ENCODE results near the gene CSNK1D.

CSNK1D gene

GRCh38 chr17:82231312-82231561, 42.3 kb downstream of the CSNK1D start:
- Histone ChIP-seq H3K4me1 (ENCODE audit: control insufficient read depth, insufficient read depth, low read length) (peaks cover 14% of the 10 kb centered on the region), H3K9me3 (ENCODE audit: control insufficient read depth, low read length) (no peaks in the 10 kb centered on the region), H3K4me3 (ENCODE audit: low read length) (peak overlapping the region; percentile 80), H3K9ac (ENCODE audit: low read length) (peak overlapping the region; percentile 92), H3K36me3 (ENCODE audit: control insufficient read depth, insufficient read depth, low read length, severe bottlenecking) (no peaks in the 10 kb centered on the region), H3K27me3 (replicated peaks; ENCODE audit: control insufficient read depth, insufficient read depth, low read length) (no peaks in the 10 kb centered on the region)
- no peak for DNase-seq (ENCODE audit: low read depth)

- peak overlapping the region; percentile 80 for H3K4me3 ChIP-seq (ENCODE audit: low read length)
- DNase-seq (ENCODE audit: low read depth): peak; percentile 96
Observed at GRCh38 chr17:82230609-82231311, 42.7 kb downstream of the CSNK1D start.

GRCh38 chr17:82229698-82230608, 43.5 kb downstream of the CSNK1D start:
- no peaks in the 10 kb centered on the region for H3K36me3 ChIP-seq (ENCODE audit: control insufficient read depth, insufficient read depth, low read length, severe bottlenecking)
- peak; percentile 45 for DNase-seq (ENCODE audit: low read depth)

More at GRCh38 chr17:82230609-82231311, 42.7 kb downstream of the CSNK1D start:
- Histone ChIP-seq H3K36me3 (ENCODE audit: control insufficient read depth, insufficient read depth, low read length, severe bottlenecking) (no peaks in the 10 kb centered on the region), H3K4me1 (ENCODE audit: control insufficient read depth, insufficient read depth, low read length) (peaks cover 14% of the 10 kb centered on the region), H3K9ac (ENCODE audit: low read length) (peak overlapping the region; percentile 92), H3K9me3 (ENCODE audit: control insufficient read depth, low read length) (no peaks in the 10 kb centered on the region), H3K27me3 (replicated peaks; ENCODE audit: control insufficient read depth, insufficient read depth, low read length) (no peaks in the 10 kb centered on the region)

GRCh38 chr17:82228842-82229697, 44.4 kb downstream of the CSNK1D start, which contains the start of gene SLC16A3:
Gene SLC16A3, plus strand, starts transcription at chr17:82229042. Its CDS starts 6,967 bp downstream, at chr17:82236009.
- peak within 1 kb of the TSS; percentile 80 for H3K4me3 ChIP-seq (ENCODE audit: low read length)
- H3K9me3 ChIP-seq (ENCODE audit: control insufficient read depth, low read length): no peaks in the 10 kb centered on the region
- no peaks in the 10 kb centered on the region for H3K36me3 ChIP-seq (ENCODE audit: control insufficient read depth, insufficient read depth, low read length, severe bottlenecking)
- peak within 1 kb of the TSS; percentile 82 for H3K9ac ChIP-seq (ENCODE audit: low read length)
- DNase-seq (ENCODE audit: low read depth): peak; percentile 92
- H3K27me3 ChIP-seq (replicated peaks; ENCODE audit: control insufficient read depth, insufficient read depth, low read length): no peaks in the 10 kb centered on the region
- H3K4me1 ChIP-seq (ENCODE audit: control insufficient read depth, insufficient read depth, low read length): peaks cover 14% of the 10 kb centered on the region

More at GRCh38 chr17:82229698-82230608, 43.5 kb downstream of the CSNK1D start:
- no peaks in the 10 kb centered on the region for H3K27me3 ChIP-seq (replicated peaks; ENCODE audit: control insufficient read depth, insufficient read depth, low read length)
- peak overlapping the region; percentile 82 for H3K9ac ChIP-seq (ENCODE audit: low read length)
- peak overlapping the region; percentile 80 for H3K4me3 ChIP-seq (ENCODE audit: low read length)
- no peaks in the 10 kb centered on the region for H3K9me3 ChIP-seq (ENCODE audit: control insufficient read depth, low read length)
- H3K4me1 ChIP-seq (ENCODE audit: control insufficient read depth, insufficient read depth, low read length): peaks cover 14% of the 10 kb centered on the region

GRCh38 chr17:82228278-82228841, 45.1 kb downstream of the CSNK1D start:
- DNase-seq (ENCODE audit: low read depth): no peak
- Histone ChIP-seq H3K9me3 (ENCODE audit: control insufficient read depth, low read length) (no peaks in the 10 kb centered on the region), H3K9ac (ENCODE audit: low read length) (peak overlapping the region; percentile 67), H3K4me3 (ENCODE audit: low read length) (peak overlapping the region; percentile 58), H3K36me3 (ENCODE audit: control insufficient read depth, insufficient read depth, low read length, severe bottlenecking) (no peaks in the 10 kb centered on the region), H3K4me1 (ENCODE audit: control insufficient read depth, insufficient read depth, low read length) (peaks cover 14% of the 10 kb centered on the region), H3K27me3 (replicated peaks; ENCODE audit: control insufficient read depth, insufficient read depth, low read length) (no peaks in the 10 kb centered on the region)

GRCh38 chr17:82227629-82228277, 45.7 kb downstream of the CSNK1D start:
- Histone ChIP-seq H3K4me3 (ENCODE audit: low read length) (peak overlapping the region; percentile 58), H3K9me3 (ENCODE audit: control insufficient read depth, low read length) (no peaks in the 10 kb centered on the region), H3K9ac (ENCODE audit: low read length) (peak overlapping the region; percentile 67), H3K27me3 (replicated peaks; ENCODE audit: control insufficient read depth, insufficient read depth, low read length) (no peaks in the 10 kb centered on the region), H3K36me3 (ENCODE audit: control insufficient read depth, insufficient read depth, low read length, severe bottlenecking) (no peaks in the 10 kb centered on the region), H3K4me1 (ENCODE audit: control insufficient read depth, insufficient read depth, low read length) (peaks cover 14% of the 10 kb centered on the region)
- no peak for DNase-seq (ENCODE audit: low read depth)

- no peaks in the 10 kb centered on the region for H3K36me3 ChIP-seq (ENCODE audit: control insufficient read depth, insufficient read depth, low read length, severe bottlenecking)
- no peak overlapping the region for H3K9ac ChIP-seq (ENCODE audit: low read length)
- DNase-seq (ENCODE audit: low read depth): no peak
- H3K9me3 ChIP-seq (ENCODE audit: control insufficient read depth, low read length): no peaks in the 10 kb centered on the region
- H3K27me3 ChIP-seq (replicated peaks; ENCODE audit: control insufficient read depth, insufficient read depth, low read length): no peaks in the 10 kb centered on the region
- H3K4me3 ChIP-seq (ENCODE audit: low read length): no peak overlapping the region
- peaks cover 11% of the 10 kb centered on the region for H3K4me1 ChIP-seq (ENCODE audit: control insufficient read depth, insufficient read depth, low read length)
Observed at GRCh38 chr17:82226809-82227628, 46.5 kb downstream of the CSNK1D start.

- DNase-seq (ENCODE audit: low read depth): no peak
- Histone ChIP-seq H3K4me3 (ENCODE audit: low read length) (no peak overlapping the region), H3K4me1 (ENCODE audit: control insufficient read depth, insufficient read depth, low read length) (peaks cover 11% of the 10 kb centered on the region), H3K27me3 (replicated peaks; ENCODE audit: control insufficient read depth, insufficient read depth, low read length) (no peaks in the 10 kb centered on the region), H3K36me3 (ENCODE audit: control insufficient read depth, insufficient read depth, low read length, severe bottlenecking) (no peaks in the 10 kb centered on the region), H3K9me3 (ENCODE audit: control insufficient read depth, low read length) (no peaks in the 10 kb centered on the region), H3K9ac (ENCODE audit: low read length) (no peak overlapping the region)
Observed at GRCh38 chr17:82226146-82226808, 47.2 kb downstream of the CSNK1D start.

- Histone ChIP-seq H3K9ac (ENCODE audit: low read length) (no peak overlapping the region), H3K9me3 (ENCODE audit: control insufficient read depth, low read length) (no peaks in the 10 kb centered on the region), H3K4me1 (ENCODE audit: control insufficient read depth, insufficient read depth, low read length) (peaks cover 8% of the 10 kb centered on the region), H3K36me3 (ENCODE audit: control insufficient read depth, insufficient read depth, low read length, severe bottlenecking) (no peaks in the 10 kb centered on the region), H3K27me3 (replicated peaks; ENCODE audit: control insufficient read depth, insufficient read depth, low read length) (no peaks in the 10 kb centered on the region), H3K4me3 (ENCODE audit: low read length) (no peak overlapping the region)
- DNase-seq (ENCODE audit: low read depth): no peak
Observed at GRCh38 chr17:82225368-82226029, 48.0 kb downstream of the CSNK1D start.

Measured in adipocyte (in vitro differentiated cells).